GM21786 (cell line): ENCODE data around the gene TMEM52.

ENCODE experiments used
- ATAC-seq: cut with Tn5 transposase; IDR thresholded peaks from one replicate; pipeline ENCODE4 v1.9.1; 2021; ENCODE audit not compliant: unreplicated experiment

Gene TMEM52

GRCh38 chr1:1918901-1919303 lies at the start of gene TMEM52:
TMEM52 (minus strand) TSS chr1:1919279; CDS start chr1:1919265, 14 bp downstream.
- ATAC-seq = no peak

DNA sequence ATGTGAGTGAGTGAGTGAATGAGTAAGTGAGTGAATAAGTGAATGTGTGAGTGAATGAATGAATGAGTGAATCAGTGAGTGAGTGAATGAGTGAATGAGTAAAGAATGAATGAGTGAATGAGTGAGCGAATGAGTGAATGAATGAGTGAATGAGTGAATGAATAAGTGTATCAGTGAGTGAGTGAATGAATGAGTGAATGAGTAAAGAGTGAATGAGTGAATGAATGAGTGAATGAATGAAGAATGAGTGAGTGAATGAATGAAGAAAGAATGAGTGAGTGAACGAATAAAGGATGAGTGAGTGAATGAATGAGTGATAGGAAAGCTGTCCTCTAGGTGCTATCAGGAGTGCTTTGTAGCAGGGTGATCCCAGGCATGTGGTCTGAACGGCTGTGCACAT lies 48.8 kb upstream of the TMEM52 start:
- ATAC-seq = no peak

DNA sequence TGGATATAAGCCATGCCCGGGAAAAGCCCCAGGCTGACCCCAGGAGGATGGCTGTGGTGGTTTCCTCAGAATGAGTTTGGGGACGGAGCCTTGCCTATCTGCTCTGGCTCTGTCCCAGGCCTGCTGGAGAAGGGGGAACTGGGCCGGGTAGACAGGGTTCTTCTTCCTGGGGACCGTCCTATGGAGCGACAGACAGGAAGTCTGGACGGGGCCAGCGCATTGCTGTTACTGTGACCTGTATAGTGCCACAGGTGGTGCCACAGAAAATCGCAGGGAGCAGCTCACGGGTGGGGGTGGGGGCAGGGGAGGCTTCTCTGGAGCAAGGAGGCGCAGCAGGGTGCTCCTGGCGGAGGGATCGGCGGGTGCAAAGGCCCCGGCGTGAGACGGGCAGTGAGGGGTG lies 48.1 kb upstream of the TMEM52 start:
- no peak for ATAC-seq

- ATAC-seq = no peak
These were observed 47.1 kb upstream of the TMEM52 start for GRCh38 chr1:1966071-1966740.

DNA sequence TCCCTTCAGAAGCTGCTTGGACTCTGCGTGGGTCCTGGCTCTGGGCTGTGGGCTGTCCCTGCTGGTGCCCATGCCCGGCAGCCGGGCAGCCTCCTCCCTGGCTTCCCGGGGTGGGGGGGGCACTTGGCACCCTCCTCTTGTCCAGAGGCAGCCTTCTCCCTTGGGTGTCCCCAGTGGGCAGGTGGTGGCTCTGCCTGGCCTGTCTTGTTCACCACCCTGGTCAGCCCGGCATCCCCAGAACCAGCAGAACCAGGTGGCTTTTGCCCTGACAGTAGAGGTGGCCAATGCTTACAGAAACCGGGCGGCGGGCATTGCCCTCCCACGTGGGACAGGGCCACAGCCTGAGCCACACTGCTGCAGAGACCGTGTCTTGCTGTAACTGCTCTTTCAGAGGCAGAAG lies 46.5 kb upstream of the TMEM52 start:
- no peak for ATAC-seq

DNA sequence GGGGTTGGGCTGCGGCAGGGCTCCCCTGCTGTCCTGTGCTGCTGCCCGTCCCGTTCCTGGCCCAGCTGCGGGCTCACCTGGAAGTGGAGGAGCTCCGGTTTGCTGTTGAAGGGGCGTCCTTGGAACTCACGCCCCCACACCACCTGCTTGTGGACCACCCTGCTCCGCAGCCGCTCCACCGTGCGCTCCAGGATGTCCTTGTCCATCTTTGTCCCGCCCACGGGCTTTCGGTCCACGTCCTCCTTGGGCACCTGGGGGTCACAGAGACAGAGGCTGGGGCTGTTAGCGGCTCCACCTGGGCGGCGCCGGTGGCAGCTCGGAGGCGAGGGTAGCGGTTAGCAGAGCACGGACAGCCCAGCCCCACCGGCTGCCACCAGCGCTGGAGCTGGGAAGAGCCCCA lies 45.7 kb upstream of the TMEM52 start:
- no peak for ATAC-seq

DNA sequence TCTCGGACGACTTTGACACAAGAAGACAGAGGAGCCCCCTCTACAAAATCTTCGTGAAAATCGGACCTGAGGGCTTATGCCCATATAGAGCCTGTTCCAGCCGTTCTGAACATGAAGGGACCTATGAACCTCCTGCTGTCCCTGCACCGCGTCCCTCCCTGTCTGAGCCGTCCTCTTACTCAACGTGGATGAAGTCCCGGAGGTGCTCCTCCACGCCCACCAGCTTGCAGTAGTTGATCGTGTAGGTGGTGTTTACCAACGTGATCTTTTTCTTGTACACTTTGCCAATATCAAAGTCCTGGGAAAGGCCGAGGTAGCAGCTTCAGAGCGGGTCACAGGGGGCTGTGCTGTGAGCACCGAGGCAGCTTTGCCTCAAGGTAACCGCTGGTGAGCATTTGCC lies 44.5 kb upstream of the TMEM52 start:
- ATAC-seq = no peak

DNA sequence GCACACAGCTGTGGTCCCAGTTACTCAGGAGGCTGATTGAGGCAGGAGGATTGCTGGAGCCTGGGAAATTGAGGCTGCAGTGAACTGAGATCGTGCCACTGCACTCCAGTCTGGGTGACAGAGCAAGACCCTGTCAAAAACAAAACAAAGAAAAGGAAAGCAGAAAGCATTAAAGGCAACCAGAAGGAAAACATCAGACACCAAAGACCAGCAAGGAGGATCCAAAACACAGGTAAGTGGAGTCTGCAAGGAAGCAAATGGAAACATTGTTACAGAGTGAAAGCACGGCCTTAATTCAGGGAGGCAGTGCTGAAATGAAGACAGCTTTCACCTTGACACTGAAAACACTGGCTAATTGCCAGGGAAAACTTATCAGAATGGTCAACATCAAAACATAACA lies 43.7 kb upstream of the TMEM52 start:
- no peak for ATAC-seq

DNA sequence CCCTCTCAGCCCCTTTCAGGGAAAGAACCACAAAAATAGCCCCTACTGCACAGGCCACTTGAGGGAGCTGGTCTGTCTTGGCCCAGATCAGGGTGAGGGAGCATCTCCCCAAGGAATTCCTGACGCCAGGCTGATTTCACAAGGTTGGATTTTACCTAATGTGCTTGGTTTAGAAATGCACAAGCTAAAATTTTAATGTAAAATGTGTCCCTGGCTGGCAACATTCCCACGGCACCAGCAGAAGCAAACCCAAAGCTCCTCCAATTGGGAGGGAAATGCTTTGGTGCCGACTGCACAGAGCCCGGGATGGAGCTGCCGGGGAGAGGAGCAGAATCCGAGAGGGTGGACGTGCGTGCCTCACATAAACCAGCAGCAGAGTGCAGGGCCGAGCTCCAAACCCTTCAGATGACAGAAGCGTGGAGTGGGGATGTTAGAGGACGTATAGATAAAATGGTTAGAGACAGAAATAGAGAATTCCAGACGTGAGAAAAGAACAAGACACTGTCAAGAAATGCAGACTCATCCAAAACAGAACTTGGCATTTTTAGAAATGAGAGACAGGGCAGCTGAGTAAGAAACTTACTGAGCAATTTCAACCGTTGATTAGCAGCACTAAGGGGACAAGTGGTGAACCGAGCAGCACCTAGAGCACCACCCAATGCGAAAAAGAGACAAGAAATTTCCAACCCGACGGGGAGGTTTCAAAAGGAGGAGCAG lies 41.6 kb upstream of the TMEM52 start:
- no peak for ATAC-seq

GRCh38 chr1:1959840-1960479 lies 40.9 kb upstream of the TMEM52 start:
- ATAC-seq = no peak

DNA sequence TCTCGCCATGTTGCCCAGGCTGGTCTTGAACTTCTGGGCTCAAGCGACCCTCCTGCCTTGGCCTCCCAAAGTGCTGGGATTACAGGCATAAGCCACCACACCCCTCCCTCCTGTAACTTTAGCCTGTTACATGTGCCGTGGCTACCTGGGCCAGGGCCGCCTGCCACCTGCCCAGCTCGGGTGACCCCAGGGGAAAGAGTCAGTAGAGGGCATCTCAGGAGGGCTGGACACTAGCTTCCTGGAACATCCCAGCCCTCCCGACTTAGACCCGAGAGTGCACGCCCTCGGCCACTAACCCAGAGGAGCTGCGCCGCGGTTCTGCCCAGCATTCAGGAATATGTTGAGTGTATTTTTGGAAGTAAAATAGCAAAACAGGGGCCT lies 40.4 kb upstream of the TMEM52 start:
- no peak for ATAC-seq

DNA sequence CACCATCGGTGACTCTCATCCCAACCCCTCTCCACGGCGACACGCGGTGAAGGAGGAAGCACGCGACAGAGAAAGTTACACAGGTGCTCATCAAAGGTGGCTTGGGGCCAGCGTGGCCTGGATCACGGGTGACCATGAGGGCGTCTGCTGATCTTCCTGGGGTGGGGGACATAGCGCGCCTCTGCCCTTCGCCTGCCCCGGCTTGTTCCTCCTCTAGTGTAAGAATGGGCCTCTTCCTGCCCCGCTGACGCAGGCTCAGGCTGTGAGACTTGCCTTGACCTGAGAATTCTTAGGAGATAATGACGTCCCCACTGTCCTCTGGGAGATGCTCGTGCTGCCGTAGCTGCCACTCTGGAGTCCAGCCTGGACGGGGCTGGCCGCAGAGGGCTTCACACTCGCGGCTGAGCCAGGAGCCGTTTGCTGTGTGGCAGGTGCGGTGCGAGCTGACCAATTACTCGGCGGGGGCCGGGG lies 39.0 kb upstream of the TMEM52 start:
- no peak for ATAC-seq

DNA sequence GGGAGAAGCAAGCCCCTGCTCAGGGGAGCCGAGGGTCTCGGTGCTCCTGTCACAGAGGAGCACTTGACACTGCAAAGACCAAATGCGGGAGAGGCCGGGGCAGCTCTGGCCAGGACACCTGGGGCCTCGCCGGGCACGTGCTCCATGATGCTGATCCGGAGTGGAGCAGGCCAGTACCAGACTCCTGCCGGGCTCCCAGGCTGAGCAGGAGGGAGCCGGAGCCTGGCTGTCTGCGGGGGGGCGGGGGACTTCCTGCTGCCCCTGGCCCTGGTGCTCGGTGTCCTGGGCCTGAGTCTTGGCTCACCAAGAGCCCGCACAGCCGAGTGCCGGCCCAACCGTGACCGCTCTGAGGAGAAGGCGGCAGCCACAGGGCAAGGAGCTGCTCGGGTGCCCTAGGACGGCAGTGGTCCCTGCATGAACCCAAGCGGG lies 38.5 kb upstream of the TMEM52 start:
- no peak for ATAC-seq

DNA sequence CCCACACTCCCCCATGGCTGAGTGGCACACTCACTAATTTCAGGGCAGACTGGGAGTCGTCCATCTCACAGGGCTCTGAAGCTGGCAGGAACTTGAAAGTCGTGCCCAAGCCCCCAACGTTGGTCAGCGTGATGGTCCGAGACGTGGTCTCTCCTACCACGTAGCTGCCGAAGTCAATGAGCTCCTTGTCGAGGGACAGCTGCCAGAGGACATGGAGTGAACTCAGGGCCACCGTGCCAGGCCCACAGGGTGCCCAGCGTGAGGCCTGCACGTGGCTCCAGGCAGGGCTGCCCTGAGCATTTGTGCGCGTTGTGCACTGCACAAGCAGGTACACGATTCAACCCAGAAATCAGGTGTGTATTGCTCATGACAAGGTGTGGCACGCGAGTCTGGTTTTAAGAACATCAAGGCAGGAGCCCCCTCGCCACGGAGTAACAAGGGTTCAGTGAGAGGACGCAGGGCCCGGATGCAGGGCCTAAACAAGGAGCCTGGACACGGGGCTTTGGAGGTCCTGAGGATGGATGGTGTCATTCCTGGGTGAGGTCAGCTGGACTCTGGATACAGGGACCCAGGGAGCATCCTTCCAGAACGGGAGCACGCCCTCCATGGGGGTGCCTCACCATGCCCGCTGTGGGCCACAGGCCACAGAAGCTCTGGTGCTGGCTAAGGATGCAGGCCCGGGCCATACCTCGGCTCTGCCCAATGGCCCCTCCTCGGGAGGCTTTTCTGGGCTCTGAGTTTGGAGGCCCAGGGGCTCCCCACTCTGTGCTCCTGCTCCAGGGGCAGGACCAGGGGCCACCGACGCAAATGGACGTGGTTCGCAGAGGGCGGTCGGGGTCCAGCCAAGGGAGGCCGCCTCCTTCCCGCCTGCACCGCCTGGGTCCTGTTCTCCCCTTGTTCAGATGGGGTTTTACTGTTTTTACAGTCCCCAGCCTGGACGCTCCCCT lies 37.8 kb upstream of the TMEM52 start:
- no peak for ATAC-seq

GRCh38 chr1:1956101-1956500 lies 37.0 kb upstream of the TMEM52 start:
- no peak for ATAC-seq

DNA sequence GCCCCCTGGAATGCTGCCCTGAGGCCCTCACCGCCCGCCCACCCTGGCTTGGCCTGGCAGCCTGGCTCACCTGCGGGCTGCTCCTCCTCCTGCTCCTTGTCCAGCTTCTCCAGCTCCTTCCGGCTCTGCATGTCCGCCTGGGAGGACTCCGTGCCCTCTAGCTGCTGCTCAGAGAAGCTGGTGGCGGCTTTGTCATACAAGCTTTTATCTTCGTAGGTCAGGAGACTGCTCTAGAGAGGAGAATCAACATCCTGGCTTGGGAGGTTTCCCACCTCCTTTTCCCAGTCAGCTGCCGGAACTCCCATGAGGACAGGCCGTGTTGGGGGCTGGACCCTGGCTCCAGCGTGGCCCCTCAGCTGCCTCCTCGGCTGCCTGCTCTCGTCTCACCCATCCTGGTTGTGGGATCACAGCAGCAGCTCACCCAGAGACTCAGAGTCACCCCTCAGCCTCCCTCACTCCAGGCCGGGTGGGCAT lies 36.6 kb upstream of the TMEM52 start:
- no peak for ATAC-seq

GRCh38 chr1:1954831-1955441 lies 35.9 kb upstream of the TMEM52 start:
- no peak for ATAC-seq

- ATAC-seq = no peak
These were observed 34.9 kb upstream of the TMEM52 start for GRCh38 chr1:1954015-1954414.

DNA sequence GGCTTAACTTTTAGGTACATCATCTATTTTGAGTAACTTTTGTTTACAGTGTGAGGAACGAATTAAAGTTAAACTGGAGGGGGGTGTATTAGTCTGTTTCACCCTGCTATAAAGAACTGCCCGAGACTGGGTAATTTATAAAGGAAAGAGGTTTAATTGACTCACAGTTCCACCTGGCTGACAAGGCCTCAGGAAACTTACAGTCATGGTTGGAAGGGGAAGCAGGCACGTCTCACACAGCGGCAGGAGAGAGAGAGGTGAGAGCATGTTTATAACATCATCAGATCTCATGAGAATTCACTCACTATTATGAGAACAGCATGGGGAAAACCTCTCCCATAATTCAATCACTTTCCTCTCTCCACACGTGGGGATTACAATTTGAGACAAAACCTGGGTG lies 31.9 kb upstream of the TMEM52 start:
- ATAC-seq = no peak

GRCh38 chr1:1948783-1949182 lies 29.7 kb upstream of the TMEM52 start:
- no peak for ATAC-seq

- no peak for ATAC-seq
These were observed 28.4 kb upstream of the TMEM52 start for GRCh38 chr1:1947493-1947892.
